Measurements from ENCODE around the gene SEPTIN11.
"Not testable (repeated sequence)": the region's sequence is repeated elsewhere in the genome, so short reads cannot be mapped to it uniquely, and the experiment has no call there.

The SEPTIN11 gene

DNA sequence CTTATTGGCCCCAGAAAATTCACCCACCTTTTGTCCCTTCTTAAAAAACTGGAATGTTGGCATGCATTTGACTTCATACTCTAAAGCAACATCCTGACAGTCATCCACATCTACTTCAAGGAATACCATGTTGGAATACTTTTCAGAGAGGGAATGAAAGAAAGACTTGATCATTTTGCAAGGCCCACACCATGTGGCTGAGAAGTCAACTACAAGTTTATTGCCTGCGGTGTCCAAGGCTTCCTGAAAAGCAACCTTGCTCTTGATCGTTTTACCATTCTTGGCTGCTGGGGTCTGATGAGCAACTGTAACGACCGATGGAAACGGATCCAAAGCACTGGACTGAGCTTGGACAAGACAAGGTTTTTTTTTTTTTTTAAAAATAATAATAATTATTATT, 9.3 kb downstream of the SEPTIN11 start:
- no peaks in the 10 kb centered on the region for H3K36me3 ChIP-seq (ENCODE audit: control insufficient read depth, insufficient read depth, low read length)
- no peak for TF ChIP-seq CTCF (IDR thresholded peaks at IDR 0.05; ENCODE audit: insufficient read depth, low read length, poor library complexity, severe bottlenecking)
- no peaks in the 10 kb centered on the region for H3K27me3 ChIP-seq (replicated peaks; ENCODE audit: control insufficient read depth, insufficient read depth, low read length)
- DNase-seq (ENCODE audit: extremely low read depth, insufficient read length) = no peak
- no peak overlapping the region for H3K4me3 ChIP-seq (replicated peaks; ENCODE audit: low read depth, low read length)

DNA sequence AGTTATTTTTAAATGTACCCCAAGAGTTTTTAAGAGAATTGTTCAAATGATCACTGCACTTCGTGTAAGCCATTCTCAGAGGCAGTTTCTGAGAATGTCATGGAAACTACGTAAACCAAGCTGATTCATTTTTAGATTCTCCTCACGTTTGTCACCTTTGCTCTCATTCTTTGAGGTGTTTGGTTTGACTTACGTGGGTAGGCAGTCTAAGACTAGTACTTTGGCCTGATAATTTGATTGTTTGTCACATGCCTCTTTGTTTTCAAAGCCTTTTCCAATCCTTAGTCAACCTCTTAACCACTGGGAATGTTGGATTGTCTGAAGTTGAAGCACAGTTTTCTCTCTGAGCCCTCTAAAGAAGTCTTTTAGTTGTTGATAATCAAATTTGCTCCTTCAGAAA, 10.5 kb downstream of the SEPTIN11 start:
- Histone ChIP-seq H3K36me3 (ENCODE audit: control insufficient read depth, insufficient read depth, low read length) (no peaks in the 10 kb centered on the region), H3K27me3 (replicated peaks; ENCODE audit: control insufficient read depth, insufficient read depth, low read length) (no peaks in the 10 kb centered on the region), H3K4me3 (replicated peaks; ENCODE audit: low read depth, low read length) (no peak overlapping the region)
- TF ChIP-seq CTCF (IDR thresholded peaks at IDR 0.05; ENCODE audit: insufficient read depth, low read length, poor library complexity, severe bottlenecking) = no peak
- peak; percentile 55 for DNase-seq (ENCODE audit: extremely low read depth, insufficient read length)

GRCh38 chr4:76962406-76963130, 13.0 kb downstream of the SEPTIN11 start:
- no peaks in the 10 kb centered on the region; the same call in 1 of the 2 replicates for H3K36me3 ChIP-seq (ENCODE audit: control insufficient read depth, insufficient read depth, low read length)
- H3K4me3 ChIP-seq (replicated peaks; ENCODE audit: low read depth, low read length) = no peak overlapping the region
- no peak for DNase-seq (ENCODE audit: extremely low read depth, insufficient read length)
- no peaks in the 10 kb centered on the region for H3K27me3 ChIP-seq (replicated peaks; ENCODE audit: control insufficient read depth, insufficient read depth, low read length)
- no peak for TF ChIP-seq CTCF (IDR thresholded peaks at IDR 0.05; ENCODE audit: insufficient read depth, low read length, poor library complexity, severe bottlenecking)

- DNase-seq (ENCODE audit: extremely low read depth, insufficient read length) = no peak
- TF ChIP-seq CTCF (IDR thresholded peaks at IDR 0.05; ENCODE audit: insufficient read depth, low read length, poor library complexity, severe bottlenecking) = no peak
- Histone ChIP-seq H3K27me3 (replicated peaks; ENCODE audit: control insufficient read depth, insufficient read depth, low read length) (no peaks in the 10 kb centered on the region), H3K4me3 (replicated peaks; ENCODE audit: low read depth, low read length) (no peak overlapping the region), H3K36me3 (ENCODE audit: control insufficient read depth, insufficient read depth, low read length) (no peaks in the 10 kb centered on the region; the same call in 1 of the 2 replicates)
Observed at GRCh38 chr4:76963131-76963750, 13.7 kb downstream of the SEPTIN11 start.

DNA sequence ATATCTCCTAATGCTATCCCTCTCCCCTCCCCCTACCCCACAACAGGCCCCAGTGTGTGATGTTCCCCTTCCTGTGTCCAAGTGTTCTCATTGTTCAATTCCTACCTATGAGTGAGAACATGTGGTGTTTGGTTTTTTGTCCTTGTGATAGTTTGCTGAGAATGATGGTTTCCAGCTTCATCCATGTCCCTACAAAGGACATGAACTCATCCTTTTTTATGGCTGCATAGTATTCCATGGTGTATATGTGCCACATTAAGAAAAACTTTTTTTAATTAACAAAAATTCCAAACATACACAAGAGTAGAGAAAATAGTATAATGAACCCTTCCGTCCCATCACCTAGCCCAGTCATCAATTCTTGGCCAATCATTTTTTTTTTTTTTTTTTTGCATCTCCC, 14.4 kb downstream of the SEPTIN11 start:
- not testable (repeated sequence) for H3K4me3 ChIP-seq (replicated peaks; ENCODE audit: low read depth, low read length); H3K27me3 ChIP-seq (replicated peaks; ENCODE audit: control insufficient read depth, insufficient read depth, low read length); H3K36me3 ChIP-seq (ENCODE audit: control insufficient read depth, insufficient read depth, low read length); DNase-seq (ENCODE audit: extremely low read depth, insufficient read length)

- no peak for DNase-seq (ENCODE audit: extremely low read depth, insufficient read length)
- no peak for TF ChIP-seq CTCF (IDR thresholded peaks at IDR 0.05; ENCODE audit: insufficient read depth, low read length, poor library complexity, severe bottlenecking)
- Histone ChIP-seq H3K4me3 (replicated peaks; ENCODE audit: low read depth, low read length) (no peak overlapping the region), H3K27me3 (replicated peaks; ENCODE audit: control insufficient read depth, insufficient read depth, low read length) (no peaks in the 10 kb centered on the region), H3K36me3 (ENCODE audit: control insufficient read depth, insufficient read depth, low read length) (no peaks in the 10 kb centered on the region; the same call in 1 of the 2 replicates)
Observed at GRCh38 chr4:76964769-76965168, 15.2 kb downstream of the SEPTIN11 start.
